ENCODE measurements around the gene IP6K3.

Gene IP6K3

DNA sequence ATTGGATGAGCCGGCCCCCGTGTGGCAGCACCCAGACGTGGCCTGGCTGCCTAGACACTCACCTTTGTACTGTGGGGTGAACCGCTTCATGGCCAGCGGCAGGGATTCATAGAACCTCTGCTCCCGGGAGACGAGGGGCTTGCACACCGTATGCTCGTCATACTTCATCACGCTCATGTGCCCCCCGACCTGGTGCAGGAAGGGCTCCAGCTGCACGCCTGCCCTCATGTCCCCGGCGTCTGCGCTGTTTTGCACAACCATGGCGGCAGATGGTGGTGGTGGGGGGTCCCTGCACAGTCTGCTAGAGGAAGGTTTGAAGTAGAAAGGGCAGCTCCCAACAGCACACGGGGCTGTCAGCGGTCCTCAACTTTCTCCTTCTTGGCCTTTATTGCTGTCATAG lies 11.5 kb downstream of the IP6K3 start:
- no peak for DNase-seq (ENCODE audit: low read depth)
- TF ChIP-seq, protein P1, sequence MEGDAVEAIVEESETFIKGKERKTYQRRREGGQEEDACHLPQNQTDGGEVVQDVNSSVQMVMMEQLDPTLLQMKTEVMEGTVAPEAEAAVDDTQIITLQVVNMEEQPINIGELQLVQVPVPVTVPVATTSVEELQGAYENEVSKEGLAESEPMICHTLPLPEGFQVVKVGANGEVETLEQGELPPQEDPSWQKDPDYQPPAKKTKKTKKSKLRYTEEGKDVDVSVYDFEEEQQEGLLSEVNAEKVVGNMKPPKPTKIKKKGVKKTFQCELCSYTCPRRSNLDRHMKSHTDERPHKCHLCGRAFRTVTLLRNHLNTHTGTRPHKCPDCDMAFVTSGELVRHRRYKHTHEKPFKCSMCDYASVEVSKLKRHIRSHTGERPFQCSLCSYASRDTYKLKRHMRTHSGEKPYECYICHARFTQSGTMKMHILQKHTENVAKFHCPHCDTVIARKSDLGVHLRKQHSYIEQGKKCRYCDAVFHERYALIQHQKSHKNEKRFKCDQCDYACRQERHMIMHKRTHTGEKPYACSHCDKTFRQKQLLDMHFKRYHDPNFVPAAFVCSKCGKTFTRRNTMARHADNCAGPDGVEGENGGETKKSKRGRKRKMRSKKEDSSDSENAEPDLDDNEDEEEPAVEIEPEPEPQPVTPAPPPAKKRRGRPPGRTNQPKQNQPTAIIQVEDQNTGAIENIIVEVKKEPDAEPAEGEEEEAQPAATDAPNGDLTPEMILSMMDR (IDR thresholded peaks at IDR 0.05; ENCODE audit: low read length, missing control alignments) = no peak
- no peak overlapping the region for H3K4me3 ChIP-seq (replicated peaks; ENCODE audit: low read depth, low read length)

DNA sequence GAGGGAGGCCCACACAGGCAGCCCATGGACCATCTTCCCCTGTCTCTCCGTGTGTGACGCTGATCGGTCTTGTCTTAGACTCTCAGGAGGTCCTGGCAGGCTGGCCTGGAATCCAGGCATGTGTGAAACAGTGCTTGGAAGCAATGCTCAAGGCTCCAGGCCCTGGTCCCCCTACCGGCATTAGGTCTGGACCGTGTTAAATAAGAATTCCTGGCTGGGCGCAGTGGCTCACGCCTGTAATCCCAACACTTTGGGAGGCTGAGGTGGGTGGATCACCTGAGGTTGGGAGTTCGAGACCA lies 13.0 kb downstream of the IP6K3 start:
- no peak overlapping the region for H3K4me3 ChIP-seq (replicated peaks; ENCODE audit: low read depth, low read length)
- no peak for DNase-seq (ENCODE audit: low read depth)
- TF ChIP-seq, protein P1 (IDR thresholded peaks at IDR 0.05; ENCODE audit: low read length, missing control alignments) = no peak

DNA sequence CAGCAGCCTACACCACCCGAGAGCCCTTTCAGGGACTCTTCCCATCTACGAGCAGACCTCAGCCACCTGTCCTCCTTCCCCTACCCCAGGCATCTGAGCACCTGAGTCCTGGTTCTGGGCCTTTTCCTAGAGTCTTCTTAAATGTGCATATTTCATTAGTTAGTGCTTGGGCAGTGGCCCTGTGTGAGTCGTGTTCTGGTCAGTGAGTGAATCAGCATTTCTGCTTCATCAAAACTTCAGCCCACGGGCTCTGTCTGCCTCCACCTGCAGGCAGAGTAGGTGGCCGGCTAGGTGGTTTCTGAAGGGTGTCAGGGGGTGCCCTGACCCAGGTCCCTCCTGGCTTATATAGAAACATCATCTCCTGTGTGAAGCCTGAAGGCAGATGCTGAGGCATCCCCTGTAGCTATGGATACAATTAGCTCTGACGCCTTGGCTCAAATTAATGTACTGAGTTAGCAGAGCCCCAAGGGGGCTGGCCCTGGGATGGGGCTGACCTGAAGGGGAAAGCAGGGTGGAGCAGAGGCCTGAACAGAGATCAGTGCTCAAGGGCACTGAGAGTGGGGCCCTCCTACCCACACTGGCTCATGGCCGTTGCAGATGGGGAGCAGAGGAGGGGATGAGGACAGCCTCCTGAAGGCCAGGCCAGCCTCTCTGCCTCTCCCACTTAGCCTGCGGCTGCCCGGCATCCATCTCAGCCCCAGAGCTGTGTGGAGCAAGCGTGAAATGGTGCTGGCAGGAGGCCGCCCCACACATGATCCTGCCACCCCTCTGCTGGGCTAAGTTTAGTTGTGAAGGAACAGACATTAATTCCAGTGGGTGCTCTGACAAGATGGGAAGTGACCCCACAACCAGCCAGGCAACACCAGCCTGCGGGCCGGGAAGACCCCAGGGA lies 13.6 kb downstream of the IP6K3 start:
- no peak overlapping the region for H3K4me3 ChIP-seq (replicated peaks; ENCODE audit: low read depth, low read length)
- no peak for DNase-seq (ENCODE audit: low read depth)
- TF ChIP-seq, protein P1 (IDR thresholded peaks at IDR 0.05; ENCODE audit: low read length, missing control alignments) = no peak

DNA sequence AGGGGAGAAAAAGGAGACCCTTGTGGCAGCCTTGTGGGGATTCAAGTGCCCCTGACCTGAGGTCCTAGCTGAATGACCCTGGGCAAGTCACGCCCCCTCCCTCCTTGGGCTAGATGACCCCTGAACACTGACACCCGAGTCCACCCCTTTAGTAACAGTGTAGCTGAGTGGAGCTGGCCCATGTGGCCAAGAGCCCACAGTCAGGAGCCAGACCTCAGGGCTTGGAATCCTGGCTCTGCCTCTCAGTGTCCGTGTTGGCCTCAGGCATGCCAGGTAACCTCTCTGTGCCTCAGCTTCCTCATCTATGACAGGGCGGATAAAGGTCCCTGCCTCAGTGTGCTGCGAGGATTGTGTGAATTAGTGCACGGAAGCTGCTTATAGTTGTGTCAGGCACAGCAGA lies 14.3 kb downstream of the IP6K3 start:
- no peak for DNase-seq (ENCODE audit: low read depth)
- H3K4me3 ChIP-seq (replicated peaks; ENCODE audit: low read depth, low read length) = no peak overlapping the region
- TF ChIP-seq, protein P1 (IDR thresholded peaks at IDR 0.05; ENCODE audit: low read length, missing control alignments) = no peak

DNA sequence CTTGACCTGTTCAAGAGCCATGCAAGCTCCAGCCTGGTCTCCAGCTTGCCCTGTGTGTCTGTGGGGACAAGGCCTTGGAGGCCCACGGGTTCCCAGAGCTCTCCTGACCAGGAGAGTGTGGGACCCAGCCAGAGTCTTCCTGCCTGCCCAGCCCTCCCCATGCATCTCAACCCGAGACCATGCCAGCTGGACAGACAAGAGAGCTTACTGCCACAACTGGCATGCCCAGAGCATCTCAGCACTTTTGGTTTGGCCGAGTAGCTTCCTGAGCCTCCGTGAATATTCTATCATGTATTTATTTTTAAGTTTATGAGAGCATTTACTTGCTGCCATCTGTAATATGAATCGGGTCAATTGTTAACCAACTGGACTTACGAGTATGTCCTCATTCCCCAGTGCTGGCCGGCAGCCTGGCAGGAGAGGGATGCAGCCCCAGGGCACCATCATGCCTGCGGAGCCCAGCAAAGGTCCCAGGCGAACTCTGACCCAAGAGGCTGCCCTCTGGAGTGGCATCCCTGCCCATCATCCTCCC lies 14.9 kb downstream of the IP6K3 start:
- no peak for DNase-seq (ENCODE audit: low read depth)

DNA sequence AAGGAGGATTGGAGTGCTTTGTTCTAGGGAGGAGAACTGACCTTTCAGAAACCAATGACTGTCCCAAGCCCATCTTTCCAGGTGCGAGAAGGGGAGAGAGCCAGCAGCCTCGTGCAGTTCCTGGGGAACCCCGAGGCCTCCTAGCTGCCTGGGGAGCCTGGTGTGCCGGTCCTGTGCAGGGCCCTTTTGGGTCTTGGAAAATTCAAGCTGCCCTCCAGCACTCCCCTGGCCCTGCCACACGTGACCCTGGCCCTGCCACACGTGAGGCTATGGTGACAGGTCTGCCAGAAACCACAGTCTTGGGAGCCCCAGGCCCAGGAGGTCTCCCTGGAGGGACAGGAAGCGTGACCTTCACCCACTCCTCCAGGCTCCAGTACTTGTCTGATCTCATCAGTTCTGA lies 15.7 kb downstream of the IP6K3 start:
- no peak overlapping the region for H3K4me3 ChIP-seq (replicated peaks; ENCODE audit: low read depth, low read length)
- TF ChIP-seq, protein P1 (IDR thresholded peaks at IDR 0.05; ENCODE audit: low read length, missing control alignments) = no peak
- no peak for DNase-seq (ENCODE audit: low read depth)

More for the DNA sequence above, 14.9 kb downstream of the IP6K3 start:
- H3K4me3 ChIP-seq (replicated peaks; ENCODE audit: low read depth, low read length) = no peak overlapping the region
- TF ChIP-seq, protein P1 (IDR thresholded peaks at IDR 0.05; ENCODE audit: low read length, missing control alignments) = no peak

DNA sequence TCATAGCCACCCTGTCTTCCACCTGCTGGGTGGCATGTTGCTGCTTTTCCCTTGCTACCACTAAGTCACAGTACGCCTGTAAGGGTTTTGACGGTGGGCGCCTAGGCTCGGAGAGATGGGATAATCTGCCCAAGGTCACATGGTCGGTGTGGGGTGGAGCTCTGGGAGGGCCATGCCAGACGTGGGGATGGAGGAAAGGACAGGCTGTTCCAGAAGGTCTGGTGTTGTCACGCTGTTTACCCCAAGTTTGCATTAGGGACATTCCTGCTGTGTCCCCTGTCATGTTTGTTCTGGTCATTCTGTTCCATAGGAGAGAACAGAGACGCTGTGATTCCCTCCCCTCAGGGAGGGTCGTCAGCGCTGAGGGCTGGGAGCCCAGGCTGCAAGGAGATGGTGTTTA lies 16.1 kb downstream of the IP6K3 start:
- TF ChIP-seq, protein P1 (IDR thresholded peaks at IDR 0.05; ENCODE audit: low read length, missing control alignments) = no peak
- DNase-seq (ENCODE audit: low read depth) = no peak
- H3K4me3 ChIP-seq (replicated peaks; ENCODE audit: low read depth, low read length) = no peak overlapping the region

Data from fibroblast of pulmonary artery (primary cell).